Thymus (tissue), 11 donors: Measurements from ENCODE around the gene RABGAP1. TPM values are rescaled to one million over a fixed set of nuclear protein-coding genes. Genes with fewer than 3 reads are reported as not detected.

ENCODE experiments used
- DNase-seq, 9 donors: peaks; one replicate each; pipeline ENCODE4 v3.0.0-alpha.2; 2013; ENCODE audit warnings: low spot score in 9 of 9, low read depth in 6 of 9, missing footprints in 1 of 9
- H3K27ac ChIP-seq, 2 donors: one replicate each; pipeline ENCODE4 v1.5.1; 2013; ENCODE audit warnings: control low read depth in 1 of 2, low read depth in 1 of 2, low read length in 1 of 2, mild to moderate bottlenecking in 1 of 2, moderate library complexity in 1 of 2
- H3K27me3 ChIP-seq, 2 donors: one replicate each; pipeline ENCODE4 v1.5.1; 2013; ENCODE audit warnings: low read length in 1 of 2; ENCODE audit not compliant: control insufficient read depth in 2 of 2, insufficient read depth in 1 of 2
- H3K36me3 ChIP-seq, 2 donors: one replicate each; pipeline ENCODE4 v1.5.1; 2013; ENCODE audit warnings: low read length in 1 of 2, mild to moderate bottlenecking in 1 of 2, moderate library complexity in 1 of 2; ENCODE audit not compliant: control insufficient read depth in 2 of 2, insufficient read depth in 2 of 2
- H3K4me1 ChIP-seq, 2 donors: one replicate each; pipeline ENCODE4 v1.5.1; 2013; ENCODE audit warnings: low read length in 2 of 2; ENCODE audit not compliant: control insufficient read depth in 2 of 2, insufficient read depth in 2 of 2
- H3K4me3 ChIP-seq, 2 donors: one replicate each; pipeline ENCODE4 v1.5.1; 2013; ENCODE audit warnings: low read length in 2 of 2, control low read depth in 1 of 2, mild to moderate bottlenecking in 1 of 2
- H3K9me3 ChIP-seq, 2 donors: one replicate each; pipeline ENCODE4 v1.5.1; 2013; ENCODE audit warnings: low read length in 1 of 2, mild to moderate bottlenecking in 1 of 2; ENCODE audit not compliant: control insufficient read depth in 2 of 2, insufficient read depth in 1 of 2
- WGBS: extraction: QIAGEN DNeasy Blood & Tissue Kit; methylation state at CpG from one replicate; pipeline ENCODE4 v1.1.7; 2013; 5-methylcytosine and 5-hydroxymethylcytosine counted together
- polyA plus RNA-seq: library from polyadenylated mRNA; stranded (reverse); fragments of 200-250 nt; gene quantifications from one replicate; pipeline ENCODE4 v1.2.3, GENCODE V29; 2013
- total RNA-seq: library from RNA; stranded (reverse); fragments of 120-200 nt; gene quantifications from one replicate; pipeline ENCODE4 v1.2.4, GENCODE V29; 2013
- donor health status: healthy.

The RABGAP1 gene
- total and polyA plus RNA-seq, 2 donors = 17.4 to 18.1 TPM

- H3K4me1 ChIP-seq = peaks cover 12 to 16% of the 10 kb centered on the region in 2 donors
- H3K4me3 ChIP-seq = no peak overlapping the region
- WGBS = 97% methylated on average over 15 of the region's 15 CpGs
- no peaks in the 10 kb centered on the region for H3K9me3 ChIP-seq
- no peak for DNase-seq
- peaks cover 41 to 69% of the 10 kb centered on the region in 2 donors for H3K36me3 ChIP-seq
- no peak overlapping the region for H3K27ac ChIP-seq
- H3K27me3 ChIP-seq = no peaks in the 10 kb centered on the region
These were observed 168.9 kb downstream of the RABGAP1 start for GRCh38 chr9:123109540-123110279.

DNA sequence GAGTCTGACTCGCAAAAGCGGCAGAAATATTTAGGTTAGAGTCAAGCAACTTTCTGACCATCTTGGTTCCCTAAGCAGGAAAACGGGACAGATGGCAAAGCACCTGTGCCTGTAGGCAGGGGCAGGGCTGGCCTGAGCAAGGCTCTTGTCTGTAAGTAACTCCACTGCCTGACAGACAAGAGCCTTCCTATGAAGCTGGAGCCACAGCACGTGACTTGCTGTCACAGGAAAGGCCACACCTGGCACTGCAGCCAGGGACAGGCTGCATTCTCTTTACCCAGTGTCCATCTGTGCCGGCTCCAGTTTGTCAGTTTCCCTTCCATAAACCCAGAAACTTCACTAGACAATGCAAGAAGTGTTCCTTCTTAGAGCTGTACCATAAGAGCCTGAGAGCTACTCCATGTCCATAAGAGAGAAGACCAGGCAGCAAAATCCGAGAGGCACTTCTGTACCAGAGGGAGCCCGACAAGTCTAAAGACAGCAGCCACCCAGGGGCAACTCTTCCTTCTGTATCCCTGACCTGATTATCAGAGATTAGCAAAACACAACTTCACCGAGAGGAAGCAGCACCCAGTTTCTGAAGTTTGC, 170.7 kb downstream of the RABGAP1 start:
- Histone ChIP-seq H3K4me1 (peaks cover 12 to 16% of the 10 kb centered on the region in 2 donors), H3K9me3 (no peaks in the 10 kb centered on the region), H3K27ac (peak overlapping the region; percentile 50 to 52), H3K4me3 (no peak overlapping the region), H3K36me3 (peaks cover 49 to 69% of the 10 kb centered on the region in 2 donors), H3K27me3 (no peaks in the 10 kb centered on the region)
- peak in 4 of 9 donors; percentile 11 to 41 (median 13) for DNase-seq
- 50% methylated on average over 8 of the region's 8 CpGs for WGBS

GRCh38 chr9:123112015-123112975, 171.5 kb downstream of the RABGAP1 start:
- no peaks in the 10 kb centered on the region for H3K27me3 ChIP-seq
- H3K4me1 ChIP-seq = peaks cover 12 to 16% of the 10 kb centered on the region in 2 donors
- peaks cover 52 to 61% of the 10 kb centered on the region in 2 donors for H3K36me3 ChIP-seq
- WGBS = 70% methylated on average over 43 of the region's 43 CpGs
- H3K9me3 ChIP-seq = no peaks in the 10 kb centered on the region
- DNase-seq = peak in 2 of 9 donors; percentile 30 to 58
- no peak overlapping the region for H3K4me3 ChIP-seq
- H3K27ac ChIP-seq = peak overlapping the region; percentile 50 to 52

GRCh38 chr9:123113185-123113584, 172.4 kb downstream of the RABGAP1 start:
- H3K36me3 ChIP-seq = peaks cover 47 to 57% of the 10 kb centered on the region in 2 donors
- no peak for DNase-seq
- no peak overlapping the region for H3K4me3 ChIP-seq
- H3K27me3 ChIP-seq = no peaks in the 10 kb centered on the region
- peaks cover 12 to 16% of the 10 kb centered on the region in 2 donors for H3K4me1 ChIP-seq
- no peak overlapping the region for H3K27ac ChIP-seq
- no peaks in the 10 kb centered on the region for H3K9me3 ChIP-seq
- 98% methylated on average over 7 of the region's 7 CpGs for WGBS

DNA sequence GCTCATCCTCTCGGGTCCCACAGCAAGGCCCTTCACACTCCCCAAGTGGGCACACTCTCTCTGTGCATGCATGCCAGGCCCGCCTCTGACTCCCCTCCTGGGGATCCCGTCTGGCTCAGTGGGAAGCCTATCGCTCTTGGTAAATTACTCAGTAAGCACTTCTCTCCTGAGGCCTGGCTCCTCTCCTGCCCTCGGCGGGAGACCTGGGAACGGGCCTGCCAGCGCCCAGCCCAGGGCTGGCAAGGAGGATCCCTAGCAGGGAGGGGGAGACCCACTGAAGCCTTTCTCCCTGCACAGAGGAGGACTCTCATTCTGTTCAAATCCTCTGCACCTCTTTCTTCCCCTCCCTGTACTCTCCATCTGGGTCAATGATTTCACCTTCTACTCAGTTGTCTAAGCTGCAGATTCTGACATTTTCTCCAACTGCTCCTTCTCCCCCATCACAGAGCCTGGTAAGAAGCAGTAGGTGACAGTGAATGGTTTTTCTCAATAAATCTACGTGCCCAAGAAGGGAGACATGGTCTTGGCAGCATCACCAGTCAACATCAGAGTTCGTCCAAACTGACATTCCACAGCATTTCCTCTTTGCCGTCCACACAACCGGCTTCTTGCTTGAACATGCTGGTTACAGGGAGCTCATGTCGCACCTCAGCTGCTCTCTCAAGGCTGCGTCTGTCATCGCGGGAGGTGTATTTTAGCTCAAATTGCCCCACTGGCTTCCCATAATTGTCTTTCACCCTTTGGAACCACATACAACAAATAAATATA, 174.5 kb downstream of the RABGAP1 start:
- H3K36me3 ChIP-seq = peaks cover 33 to 37% of the 10 kb centered on the region in 2 donors
- H3K4me1 ChIP-seq = peaks cover 12 to 16% of the 10 kb centered on the region in 2 donors
- H3K27me3 ChIP-seq = no peaks in the 10 kb centered on the region
- WGBS = 96% methylated on average over 16 of the region's 16 CpGs
- H3K4me3 ChIP-seq = no peak overlapping the region
- no peak for DNase-seq
- H3K27ac ChIP-seq = no peak overlapping the region
- H3K9me3 ChIP-seq = no peaks in the 10 kb centered on the region

DNA sequence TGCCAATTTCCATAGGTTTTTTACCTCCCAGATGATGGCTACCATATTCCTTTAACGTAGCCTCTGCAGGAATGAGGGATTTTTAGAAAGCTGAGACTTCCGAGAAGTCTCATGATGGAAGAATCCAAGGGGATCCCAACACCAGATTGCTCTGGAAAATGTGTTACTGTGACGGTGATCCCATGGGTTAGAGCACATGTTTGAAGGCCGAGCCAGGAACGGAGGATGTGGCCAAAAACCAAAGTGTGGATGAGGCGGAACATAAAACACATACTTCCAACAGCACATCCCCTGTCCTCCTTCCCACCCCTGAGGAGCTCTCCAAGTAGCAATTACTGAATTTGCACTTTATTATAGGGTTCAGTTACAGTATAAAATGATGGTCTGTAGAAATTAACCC, 175.2 kb downstream of the RABGAP1 start:
- no peak overlapping the region for H3K27ac ChIP-seq
- DNase-seq = no peak
- no peaks in the 10 kb centered on the region for H3K27me3 ChIP-seq
- no peaks in the 10 kb centered on the region for H3K9me3 ChIP-seq
- H3K36me3 ChIP-seq = peaks cover 26 to 35% of the 10 kb centered on the region in 2 donors
- no peak overlapping the region for H3K4me3 ChIP-seq
- peaks cover 12 to 13% of the 10 kb centered on the region in 2 donors for H3K4me1 ChIP-seq
- WGBS = 95% methylated on average over 6 of the region's 6 CpGs

GRCh38 chr9:123119566-123119965, 178.7 kb downstream of the RABGAP1 start:
- H3K4me1 ChIP-seq = no peaks in the 10 kb centered on the region
- H3K9me3 ChIP-seq = no peaks in the 10 kb centered on the region
- H3K27me3 ChIP-seq = no peaks in the 10 kb centered on the region
- H3K4me3 ChIP-seq = no peak overlapping the region
- no peak overlapping the region for H3K27ac ChIP-seq
- WGBS = 95% methylated on average over 7 of the region's 7 CpGs
- no peak for DNase-seq
- peaks cover 24 to 30% of the 10 kb centered on the region in 2 donors for H3K36me3 ChIP-seq

- Histone ChIP-seq H3K4me1 (no peaks in the 10 kb centered on the region), H3K27ac (no peak overlapping the region), H3K9me3 (no peaks in the 10 kb centered on the region), H3K27me3 (no peaks in the 10 kb centered on the region), H3K4me3 (no peak overlapping the region), H3K36me3 (peaks cover 23 to 29% of the 10 kb centered on the region in 2 donors)
- WGBS = 98% methylated on average over 5 of the region's 5 CpGs
- DNase-seq = no peak
These were observed 179.3 kb downstream of the RABGAP1 start for GRCh38 chr9:123120131-123120530.
